PFSK-1 (cell line): ENCODE results near the gene CTNNBL1.

Experiments
- POLR2AphosphoS5 ChIP-seq: IDR thresholded peaks from 2 replicates; pipeline ENCODE4 v1.6.1; 2012; ENCODE audit warnings: low read depth, mild to moderate bottlenecking, control low read depth, low read length, moderate library complexity
- REST ChIP-seq, 2 experiments: IDR thresholded peaks; 2 replicates each; pipeline versions ENCODE4 v1.6.1 to v1.8.0; 2011 to 2012; ENCODE audit warnings: low read depth in 2 of 2, low read length in 2 of 2, control low read depth in 1 of 2, inconsistent platforms in 1 of 2, mild to moderate bottlenecking in 1 of 2, moderate library complexity in 1 of 2; ENCODE audit not compliant: insufficient read depth in 1 of 2
- SIN3A ChIP-seq: IDR thresholded peaks from 2 replicates; pipeline ENCODE4 v1.6.1; 2012; ENCODE audit warnings: mild to moderate bottlenecking, low read length, moderate library complexity, borderline replicate concordance; ENCODE audit not compliant: insufficient read depth
- TAF1 ChIP-seq: IDR thresholded peaks from 2 replicates; pipeline ENCODE4 v1.6.1; 2012; ENCODE audit warnings: low read length, control low read depth, borderline replicate concordance; ENCODE audit not compliant: insufficient read depth

- TF ChIP-seq SIN3A: no peak
- TF ChIP-seq TAF1: no peak
- TF ChIP-seq POLR2AphosphoS5: no peak
- no peak for TF ChIP-seq REST (IDR thresholded peaks at IDR 0.05; ENCODE audit: insufficient read depth in 1 of 2, low read depth in 2 of 2, low read length in 2 of 2)
Observed at GRCh38 chr20:37867289-37868195, 173.7 kb downstream of the CTNNBL1 start.
